Activated CD4-positive, CD25-positive, alpha-beta regulatory T cell (primary cell): ENCODE data around the gene SPPL2A.
A peak's percentile ranks its signal among the peaks of the same experiment; 100 is the strongest.

Experiments used
- DNase-seq, 4 experiments: peaks; one replicate each; lab custom pipeline; 2025; lab: John Stamatoyannopoulos, UW

Gene SPPL2A

GRCh38 chr15:50686469-50687301, 78.8 kb downstream of the SPPL2A start, which contains the start of gene TRPM7:
TSS of gene TRPM7 (minus strand) at chr15:50686797. CDS start at chr15:50686533, 264 bp downstream.
- peak; percentile 73 to 83 (median 78) for DNase-seq

- DNase-seq: peak; percentile 34 to 63 (median 37)
Observed at GRCh38 chr15:50685976-50686468, 79.5 kb downstream of the SPPL2A start.

- no peak for DNase-seq
Observed at GRCh38 chr15:50685191-50685975, 80.1 kb downstream of the SPPL2A start.

GRCh38 chr15:50681467-50681866, 84.0 kb downstream of the SPPL2A start:
- no peak for DNase-seq

- no peak for DNase-seq
Observed at GRCh38 chr15:50676799-50677483, 88.6 kb downstream of the SPPL2A start.

- no peak for DNase-seq
Observed at GRCh38 chr15:50675535-50676144, 89.9 kb downstream of the SPPL2A start.

- no peak for DNase-seq
Observed at GRCh38 chr15:50670115-50670514, 95.4 kb downstream of the SPPL2A start.

GRCh38 chr15:50669611-50670010, 95.9 kb downstream of the SPPL2A start:
- DNase-seq: no peak

GRCh38 chr15:50665938-50666337, 99.6 kb downstream of the SPPL2A start:
- DNase-seq: no peak

- DNase-seq: no peak
Observed at GRCh38 chr15:50655555-50655954, 110.0 kb downstream of the SPPL2A start.

- no peak for DNase-seq
Observed at GRCh38 chr15:50653156-50653743, 112.3 kb downstream of the SPPL2A start.

GRCh38 chr15:50652671-50653070, 112.8 kb downstream of the SPPL2A start:
- no peak for DNase-seq
